ENCODE data around the gene THRA. TPM values are rescaled to one million over a fixed set of nuclear protein-coding genes. Genes with fewer than 3 reads are reported as not detected.

Gene THRA
- total RNA-seq, 1 experiment from 2014 or later: 29.3 TPM

GRCh38 chr17:40108970-40109824 is 46.4 kb downstream of the THRA start:
- H3K27ac Mint-ChIP-seq (ENCODE audit: unreplicated experiment): peak overlapping the region; percentile 86

GRCh38 chr17:40110026-40110845 is 47.5 kb downstream of the THRA start:
- H3K36me3 ChIP-seq (ENCODE audit: control insufficient read depth, insufficient read depth, low read length): no peaks in the 10 kb centered on the region
- ChIA-PET POLR2A (interaction anchor here (0.6 to 5.2 kb wide), 4 partner anchors 9 to 82 kb away, joined by 3 to 166 read pairs (median 6); partner anchors contain the start of genes CASC3 and NR1D1), CTCF (interaction anchor here (0.6 to 5.9 kb wide), 12 partner anchors 7 to 97 kb away, joined by 3 to 136 read pairs (median 14); partner anchors contain the start of genes CASC3, MED24, NR1D1 and THRA)
- no peaks in the 10 kb centered on the region for H3K9me3 Mint-ChIP-seq (ENCODE audit: unreplicated experiment)
- H3K9me3 ChIP-seq: no peaks in the 10 kb centered on the region
- no TSS peak for BruUV-seq (replicated peaks)
- DNase-seq: no peak
- H3K4me1 Mint-ChIP-seq (ENCODE audit: low read depth, unreplicated experiment): peaks cover 57% of the 10 kb centered on the region
- no peak for TF ChIP-seq CTCF (IDR thresholded peaks at IDR 0.05; ENCODE audit: insufficient read depth in 1 of 2, low read depth in 1 of 2, low read length in 1 of 2, severe bottlenecking in 1 of 2, unreplicated experiment in 1 of 2)
- intact Hi-C loops (cut with micrococcal nuclease; ENCODE audit: unreplicated experiment): no loop called here
- H3K4me3 ChIP-seq (ENCODE audit: low read depth, low read length): no peak overlapping the region
- no peak overlapping the region for H3K4me3 Mint-ChIP-seq (ENCODE audit: unreplicated experiment)
- no peaks in the 10 kb centered on the region for H3K27me3 ChIP-seq (replicated peaks; ENCODE audit: control insufficient read depth, insufficient read depth, low read length)
- peaks cover 20% of the 10 kb centered on the region for H3K36me3 Mint-ChIP-seq (ENCODE audit: insufficient read depth, unreplicated experiment)
- peaks cover 66% of the 10 kb centered on the region for H3K4me1 ChIP-seq
- H3K27me3 Mint-ChIP-seq (ENCODE audit: insufficient read depth, unreplicated experiment): no peaks in the 10 kb centered on the region
- H3K27ac Mint-ChIP-seq (ENCODE audit: unreplicated experiment): peak overlapping the region; percentile 86

More at GRCh38 chr17:40108970-40109824, 46.4 kb downstream of the THRA start:
- Histone ChIP-seq H3K4me3 (ENCODE audit: low read depth, low read length) (no peak overlapping the region), H3K36me3 (ENCODE audit: control insufficient read depth, insufficient read depth, low read length) (no peaks in the 10 kb centered on the region), H3K4me1 (peaks cover 62% of the 10 kb centered on the region), H3K27me3 (replicated peaks; ENCODE audit: control insufficient read depth, insufficient read depth, low read length) (no peaks in the 10 kb centered on the region), H3K9me3 (no peaks in the 10 kb centered on the region)
- peaks cover 62% of the 10 kb centered on the region for H3K4me1 Mint-ChIP-seq (ENCODE audit: low read depth, unreplicated experiment)
- intact Hi-C loops (cut with micrococcal nuclease; ENCODE audit: unreplicated experiment): no loop called here
- no TSS peak for BruUV-seq (replicated peaks)
- H3K9me3 Mint-ChIP-seq (ENCODE audit: unreplicated experiment): no peaks in the 10 kb centered on the region
- no peaks in the 10 kb centered on the region for H3K27me3 Mint-ChIP-seq (ENCODE audit: insufficient read depth, unreplicated experiment)
- CTCF ChIA-PET: interaction anchor here (0.6 to 5.9 kb wide), 5 partner anchors 8 to 91 kb away, joined by 3 to 136 read pairs (median 5); partner anchors contain the start of genes CASC3 and NR1D1
- POLR2A ChIA-PET: interaction anchor here (0.7 kb wide), 1 partner anchor 8 kb away, joined by 5 read pairs; no protein-coding TSS in a partner anchor
- no peak for TF ChIP-seq CTCF (IDR thresholded peaks at IDR 0.05; ENCODE audit: insufficient read depth in 1 of 2, low read depth in 1 of 2, low read length in 1 of 2, severe bottlenecking in 1 of 2, unreplicated experiment in 1 of 2)
- H3K4me3 Mint-ChIP-seq (ENCODE audit: unreplicated experiment): no peak overlapping the region
- peak in 1 of 2 experiments; percentile 30 for DNase-seq
- peaks cover 19% of the 10 kb centered on the region for H3K36me3 Mint-ChIP-seq (ENCODE audit: insufficient read depth, unreplicated experiment)

All from Caco-2 (cell line).